ENCODE results near the gene ETNK2.

The ETNK2 gene

GRCh38 chr1:204151552-204152309 lies at the start of gene ETNK2:
ETNK2 (minus strand) TSS chr1:204152044; CDS start chr1:204151852, 192 bp downstream.
- peak within 1 kb of the TSS; percentile 73 for H3K4me3 ChIP-seq (ENCODE audit: low read depth, low read length)
- TF ChIP-seq CTCF (IDR thresholded peaks at IDR 0.05; ENCODE audit: low read depth, low read length), result no peak

GRCh38 chr1:204201348-204202040 lies 49.6 kb upstream of the ETNK2 start:
- no peak for TF ChIP-seq CTCF (IDR thresholded peaks at IDR 0.05; ENCODE audit: low read depth, low read length)
- no peak overlapping the region for H3K4me3 ChIP-seq (ENCODE audit: low read depth, low read length)

GRCh38 chr1:204199579-204199978 lies 47.7 kb upstream of the ETNK2 start:
- TF ChIP-seq CTCF (IDR thresholded peaks at IDR 0.05; ENCODE audit: low read depth, low read length), result no peak
- H3K4me3 ChIP-seq (ENCODE audit: low read depth, low read length), result no peak overlapping the region

GRCh38 chr1:204198348-204199340 lies 46.8 kb upstream of the ETNK2 start:
- TF ChIP-seq CTCF (IDR thresholded peaks at IDR 0.05; ENCODE audit: low read depth, low read length), result no peak
- H3K4me3 ChIP-seq (ENCODE audit: low read depth, low read length), result no peak overlapping the region

- H3K4me3 ChIP-seq (ENCODE audit: low read depth, low read length), result no peak overlapping the region
- TF ChIP-seq CTCF (IDR thresholded peaks at IDR 0.05; ENCODE audit: low read depth, low read length), result no peak
Measured at GRCh38 chr1:204197068-204197467, 45.2 kb upstream of the ETNK2 start.

GRCh38 chr1:204196068-204196795 lies 44.4 kb upstream of the ETNK2 start, which contains the start of gene KISS1:
KISS1 (minus strand) TSS chr1:204196491; CDS start chr1:204192876, 3,615 bp downstream.
- no peak for TF ChIP-seq CTCF (IDR thresholded peaks at IDR 0.05; ENCODE audit: low read depth, low read length)
- peak within 1 kb of the TSS; percentile 10; the same call in 1 of the 2 replicates for H3K4me3 ChIP-seq (ENCODE audit: low read depth, low read length)
